Inferior parietal cortex (tissue), 1 donor: ENCODE data around the gene MYO18A.

Source experiments
- DNase-seq: peaks from one replicate; pipeline ENCODE4 v3.0.0-alpha.2; 2016; ENCODE audit errors: extremely low spot score

Gene MYO18A

GRCh38 chr17:29036584-29036983 lies 143.6 kb downstream of the MYO18A start:
- DNase-seq = no peak

GRCh38 chr17:29034510-29034909 lies 145.7 kb downstream of the MYO18A start:
- no peak for DNase-seq

DNA sequence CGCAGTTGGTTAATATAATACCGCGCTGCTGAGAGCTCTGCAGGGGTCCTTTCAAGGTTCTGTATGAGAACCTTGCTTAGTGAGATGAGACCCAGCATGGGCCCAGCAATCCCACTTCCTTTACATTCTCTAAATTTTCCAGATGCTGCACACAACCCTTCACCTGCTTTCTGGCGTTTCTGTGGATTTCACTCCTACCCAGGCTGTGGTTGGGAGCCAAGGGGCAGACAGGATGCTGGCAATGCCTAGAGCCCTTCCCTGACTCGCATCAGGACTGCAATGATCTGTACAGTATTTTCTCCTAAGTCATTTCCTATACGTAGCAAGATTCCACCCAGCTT lies 147.4 kb downstream of the MYO18A start:
- no peak for DNase-seq

DNA sequence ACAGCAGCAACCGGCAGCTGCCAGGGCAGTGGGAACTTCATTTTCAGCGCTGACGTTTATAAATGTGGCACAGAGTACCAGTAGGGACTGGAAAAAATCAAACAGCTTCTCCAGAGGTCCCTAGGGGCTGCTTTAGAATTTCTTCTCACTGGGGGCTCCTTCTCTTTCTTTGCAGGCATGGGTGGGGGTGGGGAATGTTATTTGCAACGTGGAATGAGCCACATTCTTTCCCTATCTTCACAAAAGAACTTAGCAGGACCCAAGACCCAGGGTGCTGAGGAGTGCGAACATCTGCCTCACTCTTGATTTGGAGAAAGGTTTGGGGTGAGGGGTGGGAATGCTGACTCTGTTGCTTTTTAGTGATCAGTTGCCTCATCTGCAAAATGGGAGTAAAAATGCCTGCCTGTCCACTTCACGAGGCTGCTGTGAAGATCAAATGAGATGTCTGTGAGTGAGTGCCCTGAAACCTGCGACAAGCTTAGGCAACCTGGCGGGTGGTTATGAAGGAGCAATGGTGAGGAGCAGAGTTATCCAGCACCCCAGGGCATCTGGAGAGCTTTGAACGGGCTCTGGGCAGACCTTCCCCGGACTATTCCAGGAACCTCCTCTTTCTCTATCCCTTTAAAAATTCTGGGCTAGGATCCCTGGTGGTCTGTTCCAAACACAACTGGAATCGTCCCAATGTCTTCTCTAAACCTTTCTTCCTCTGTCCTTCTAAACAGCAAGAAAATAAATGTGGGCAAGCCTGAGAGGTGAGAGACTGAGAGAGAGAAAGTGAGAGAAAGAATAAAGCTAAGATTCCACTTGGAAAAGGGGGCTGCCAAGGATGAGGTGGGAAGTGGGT lies 148.0 kb downstream of the MYO18A start:
- DNase-seq = no peak

- no peak for DNase-seq
Measured at GRCh38 chr17:29031488-29031887, 148.7 kb downstream of the MYO18A start.

- no peak for DNase-seq
Measured at GRCh38 chr17:29024316-29024952, 155.8 kb downstream of the MYO18A start.

GRCh38 chr17:29022074-29022473 lies 158.1 kb downstream of the MYO18A start:
- no peak for DNase-seq

DNA sequence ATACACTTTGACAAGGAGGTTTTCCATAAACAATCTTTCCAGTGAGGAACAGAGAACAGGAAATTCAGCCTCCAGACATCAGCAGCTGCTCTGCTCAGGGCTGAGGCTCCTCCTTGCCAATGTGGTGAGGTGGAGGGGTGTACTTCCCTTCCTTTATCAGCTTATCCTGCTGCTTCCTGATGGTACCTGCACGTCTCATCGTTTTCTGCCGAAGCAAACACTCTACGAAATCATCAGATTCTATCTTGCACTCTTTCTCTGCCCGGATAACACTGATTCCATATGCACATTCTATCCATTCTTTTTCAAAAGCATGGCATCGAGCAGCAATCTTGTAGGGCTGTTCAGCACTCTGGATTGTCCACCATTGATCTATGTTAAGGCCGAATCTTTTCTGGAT lies 159.0 kb downstream of the MYO18A start:
- DNase-seq = no peak
